ENCODE measurements around the gene SOCS7.

Gene SOCS7

DNA sequence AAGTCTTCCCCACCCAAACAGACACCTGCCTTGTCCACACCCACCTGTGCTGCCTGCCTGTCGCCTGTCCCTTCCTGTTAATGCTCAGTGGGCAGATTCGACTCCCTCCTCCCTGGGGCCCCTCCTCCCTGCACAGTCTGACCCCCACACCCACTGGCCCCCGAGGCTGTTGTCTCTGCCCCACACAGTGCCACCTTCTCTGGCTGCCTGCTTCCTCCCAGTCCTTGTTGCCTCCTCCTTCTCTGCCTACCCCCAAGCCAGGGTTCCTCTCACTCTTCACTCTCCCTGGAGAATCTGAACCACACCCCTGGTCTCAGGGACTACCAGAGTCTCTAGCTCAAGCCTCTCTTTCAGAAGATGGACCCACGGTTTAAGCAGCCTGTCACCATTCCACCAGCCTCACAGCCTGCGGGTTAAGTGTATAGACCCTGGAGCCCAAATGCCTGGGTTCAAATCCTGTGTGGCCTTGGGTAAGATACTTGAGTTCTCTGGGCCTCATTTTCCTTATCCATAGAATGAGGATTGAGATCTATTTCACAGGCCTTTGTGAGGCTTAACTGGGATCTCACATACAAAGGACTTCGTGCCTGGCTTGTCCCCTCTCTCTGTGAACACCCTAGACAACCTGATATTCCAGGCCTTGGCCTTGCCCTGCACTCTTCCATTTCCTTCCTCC lies 72.8 kb downstream of the SOCS7 start:
- DNase-seq (ENCODE audit: low read depth, low spot score): no peak
- no peak overlapping the region for H3K4me3 ChIP-seq (ENCODE audit: low read depth, low read length)
- TF ChIP-seq, protein P1, sequence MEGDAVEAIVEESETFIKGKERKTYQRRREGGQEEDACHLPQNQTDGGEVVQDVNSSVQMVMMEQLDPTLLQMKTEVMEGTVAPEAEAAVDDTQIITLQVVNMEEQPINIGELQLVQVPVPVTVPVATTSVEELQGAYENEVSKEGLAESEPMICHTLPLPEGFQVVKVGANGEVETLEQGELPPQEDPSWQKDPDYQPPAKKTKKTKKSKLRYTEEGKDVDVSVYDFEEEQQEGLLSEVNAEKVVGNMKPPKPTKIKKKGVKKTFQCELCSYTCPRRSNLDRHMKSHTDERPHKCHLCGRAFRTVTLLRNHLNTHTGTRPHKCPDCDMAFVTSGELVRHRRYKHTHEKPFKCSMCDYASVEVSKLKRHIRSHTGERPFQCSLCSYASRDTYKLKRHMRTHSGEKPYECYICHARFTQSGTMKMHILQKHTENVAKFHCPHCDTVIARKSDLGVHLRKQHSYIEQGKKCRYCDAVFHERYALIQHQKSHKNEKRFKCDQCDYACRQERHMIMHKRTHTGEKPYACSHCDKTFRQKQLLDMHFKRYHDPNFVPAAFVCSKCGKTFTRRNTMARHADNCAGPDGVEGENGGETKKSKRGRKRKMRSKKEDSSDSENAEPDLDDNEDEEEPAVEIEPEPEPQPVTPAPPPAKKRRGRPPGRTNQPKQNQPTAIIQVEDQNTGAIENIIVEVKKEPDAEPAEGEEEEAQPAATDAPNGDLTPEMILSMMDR (IDR thresholded peaks at IDR 0.05; ENCODE audit: insufficient read depth, low read length, missing control alignments): no peak
- POLR2A ChIA-PET: no interaction called here
- CTCF ChIA-PET: interaction anchor here (0.6 to 5.6 kb wide), 31 partner anchors 8 to 244 kb away, joined by 3 to 57 read pairs (median 6); partner anchors contain the start of gene SOCS7

DNA sequence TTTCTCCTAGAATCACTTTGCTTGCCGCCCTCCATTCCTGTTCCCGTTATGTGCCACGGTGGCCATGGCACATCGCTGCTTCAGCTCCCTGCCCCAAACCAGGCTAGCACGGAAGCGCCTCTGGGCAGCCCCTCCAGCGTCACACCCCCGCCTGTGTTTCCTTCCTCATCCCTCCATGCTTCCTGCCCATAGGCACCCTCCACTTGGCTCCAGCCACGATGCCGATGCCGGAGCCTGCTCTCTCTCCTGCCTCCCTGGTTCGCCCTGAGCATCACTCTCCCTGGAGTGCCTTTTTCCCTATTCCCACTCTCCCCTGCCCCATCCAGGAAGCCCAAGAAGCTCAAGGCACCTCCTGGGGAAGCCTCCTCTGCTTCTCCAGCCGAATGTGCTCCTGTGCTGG lies 73.4 kb downstream of the SOCS7 start:
- ChIA-PET POLR2A (no interaction called here), CTCF (interaction anchor here (0.8 to 5.6 kb wide), 18 partner anchors 10 to 243 kb away, joined by 3 to 30 read pairs (median 4); no protein-coding TSS in a partner anchor)
- no peak for DNase-seq (ENCODE audit: low read depth, low spot score)
- TF ChIP-seq, protein P1 (IDR thresholded peaks at IDR 0.05; ENCODE audit: insufficient read depth, low read length, missing control alignments): no peak
- H3K4me3 ChIP-seq (ENCODE audit: low read depth, low read length): no peak overlapping the region

DNA sequence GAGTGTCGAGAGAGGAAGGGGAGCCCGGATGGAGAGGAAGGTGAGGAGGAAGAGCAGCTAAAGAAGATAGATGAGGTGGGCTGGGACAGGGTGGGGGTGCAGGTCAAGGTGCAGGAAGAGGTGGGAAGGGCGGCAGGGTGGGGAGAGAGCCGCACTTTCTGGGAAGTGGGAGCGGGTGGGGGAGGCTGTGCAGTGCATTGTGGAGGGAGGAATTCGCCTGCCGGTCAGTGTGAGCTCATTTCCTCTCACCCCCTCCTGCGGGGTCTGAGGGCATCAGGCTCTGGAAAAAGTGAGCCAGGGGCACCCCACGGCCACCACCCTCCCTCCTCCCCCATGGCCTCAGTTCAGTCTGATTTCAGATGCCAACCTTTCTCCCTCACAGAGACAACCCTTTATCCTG lies 74.1 kb downstream of the SOCS7 start:
- TF ChIP-seq, protein P1 (IDR thresholded peaks at IDR 0.05; ENCODE audit: insufficient read depth, low read length, missing control alignments): no peak
- H3K4me3 ChIP-seq (ENCODE audit: low read depth, low read length): no peak overlapping the region
- CTCF ChIA-PET: interaction anchor here (0.8 to 5.6 kb wide), 17 partner anchors 11 to 243 kb away, joined by 3 to 30 read pairs (median 5); no protein-coding TSS in a partner anchor
- no peak for DNase-seq (ENCODE audit: low read depth, low spot score)
- POLR2A ChIA-PET: interaction anchor here (1.6 kb wide), 1 partner anchor 39 kb away, joined by 4 read pairs; no protein-coding TSS in a partner anchor

DNA sequence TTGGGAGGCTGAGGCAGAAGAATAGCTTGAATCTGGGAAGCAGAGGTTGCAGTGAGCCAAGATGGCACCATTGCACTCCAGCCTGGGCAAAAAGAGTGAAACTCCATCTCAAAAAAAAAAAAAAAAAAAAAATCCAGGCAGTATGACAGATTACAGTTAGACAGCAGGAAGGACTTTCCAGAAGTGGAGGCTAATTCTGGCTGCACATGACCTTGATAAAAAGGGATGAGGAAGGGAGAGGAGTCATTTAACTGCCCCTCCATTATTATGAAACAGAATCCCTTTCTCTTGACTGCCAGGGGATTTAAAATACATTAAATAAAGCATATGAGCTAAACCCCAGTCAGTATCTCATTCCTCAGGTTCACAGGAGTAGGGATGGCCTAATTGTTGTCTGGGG lies 74.8 kb downstream of the SOCS7 start:
- TF ChIP-seq, protein P1 (IDR thresholded peaks at IDR 0.05; ENCODE audit: insufficient read depth, low read length, missing control alignments): no peak
- DNase-seq (ENCODE audit: low read depth, low spot score): no peak
- ChIA-PET POLR2A (interaction anchor here (0.7 to 1.6 kb wide), 2 partner anchors 38 to 49 kb away, joined by 3 to 4 read pairs; no protein-coding TSS in a partner anchor), CTCF (interaction anchor here (0.8 to 5.6 kb wide), 19 partner anchors 11 to 251 kb away, joined by 3 to 30 read pairs (median 5); no protein-coding TSS in a partner anchor)
- no peak overlapping the region for H3K4me3 ChIP-seq (ENCODE audit: low read depth, low read length)

DNA sequence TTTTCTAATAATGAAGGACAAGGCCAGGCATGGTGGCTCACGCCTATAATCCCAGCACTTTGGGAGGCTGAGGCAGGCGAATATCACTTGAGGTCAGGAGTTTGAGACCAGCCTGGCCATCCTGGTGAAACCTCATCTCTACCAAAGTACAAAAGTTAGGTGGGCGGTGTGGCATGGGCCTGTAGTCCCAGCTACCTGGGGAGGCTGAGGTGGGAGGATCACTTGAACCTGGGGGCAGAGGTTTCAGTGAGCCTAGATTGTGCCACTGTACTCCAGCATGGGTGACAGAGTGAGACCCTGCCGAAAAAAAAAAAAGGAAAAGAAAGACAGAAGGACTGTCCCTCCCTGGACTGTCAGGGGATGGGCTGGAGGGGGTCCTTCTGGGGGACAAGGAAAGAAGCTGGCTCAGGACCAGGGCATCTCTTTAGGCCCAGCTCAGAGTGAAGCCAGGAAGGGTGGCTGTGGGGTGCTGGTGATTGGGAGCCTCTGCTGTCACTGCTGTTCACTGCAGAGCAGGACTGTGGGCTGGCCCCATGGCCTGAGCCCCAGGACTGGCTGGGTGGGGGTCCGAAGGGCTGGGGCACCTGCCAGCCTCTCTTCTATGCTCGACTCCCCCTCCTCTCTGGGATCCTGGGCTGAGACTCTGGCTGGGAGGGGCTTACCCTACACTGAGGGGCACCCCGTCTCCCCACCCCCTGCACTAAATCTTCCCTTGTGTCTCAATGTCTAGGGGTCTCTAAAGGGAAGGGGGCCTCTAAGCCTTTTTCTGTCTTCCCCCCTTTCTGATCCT lies 75.7 kb downstream of the SOCS7 start:
- ChIA-PET POLR2A (interaction anchor here (0.6 to 0.9 kb wide), 3 partner anchors 24 to 69 kb away, joined by 3 read pairs; no protein-coding TSS in a partner anchor), CTCF (interaction anchor here (0.8 to 5.8 kb wide), 19 partner anchors 12 to 250 kb away, joined by 3 to 56 read pairs (median 6); no protein-coding TSS in a partner anchor)
- TF ChIP-seq, protein P1 (IDR thresholded peaks at IDR 0.05; ENCODE audit: insufficient read depth, low read length, missing control alignments): no peak
- peak overlapping the region; percentile 74 for H3K4me3 ChIP-seq (ENCODE audit: low read depth, low read length)
- no peak for DNase-seq (ENCODE audit: low read depth, low spot score)
